Stimulated activated naive CD4-positive, alpha-beta T cell (primary cell): ENCODE data around the gene PHF21A.

Experiments
- DNase-seq, 6 experiments: peaks; one replicate each; lab custom pipeline; 2025; lab: John Stamatoyannopoulos, UW

Gene PHF21A

GRCh38 chr11:46075168-46075567 lies 46.1 kb downstream of the PHF21A start:
- no peak for DNase-seq

GRCh38 chr11:46073632-46074031 lies 47.6 kb downstream of the PHF21A start:
- DNase-seq = no peak

GRCh38 chr11:46072172-46072964 lies 48.9 kb downstream of the PHF21A start:
- DNase-seq = no peak

- no peak for DNase-seq
Observed at GRCh38 chr11:46071091-46071490, 50.2 kb downstream of the PHF21A start.

GRCh38 chr11:46069595-46069994 lies 51.7 kb downstream of the PHF21A start:
- no peak for DNase-seq

- no peak for DNase-seq
Observed at GRCh38 chr11:46066335-46066734, 54.9 kb downstream of the PHF21A start.

GRCh38 chr11:46065681-46066080 lies 55.6 kb downstream of the PHF21A start:
- no peak for DNase-seq

- DNase-seq = no peak
Observed at GRCh38 chr11:46064221-46064620, 57.0 kb downstream of the PHF21A start.

- DNase-seq = no peak
Observed at GRCh38 chr11:46063138-46063537, 58.1 kb downstream of the PHF21A start.

- DNase-seq = no peak
Observed at GRCh38 chr11:46060013-46060412, 61.2 kb downstream of the PHF21A start.

- DNase-seq = no peak
Observed at GRCh38 chr11:46057489-46057888, 63.8 kb downstream of the PHF21A start.

- DNase-seq = no peak
Observed at GRCh38 chr11:46055371-46055770, 65.9 kb downstream of the PHF21A start.

- DNase-seq = no peak
Observed at GRCh38 chr11:46051102-46051501, 70.2 kb downstream of the PHF21A start.

GRCh38 chr11:46050662-46051061 lies 70.6 kb downstream of the PHF21A start:
- no peak for DNase-seq

- no peak for DNase-seq
Observed at GRCh38 chr11:46050003-46050461, 71.2 kb downstream of the PHF21A start.

- no peak for DNase-seq
Observed at GRCh38 chr11:46049325-46049897, 71.8 kb downstream of the PHF21A start.

- no peak for DNase-seq
Observed at GRCh38 chr11:46048198-46048597, 73.1 kb downstream of the PHF21A start.

GRCh38 chr11:46047520-46047919 lies 73.7 kb downstream of the PHF21A start:
- DNase-seq = no peak

- DNase-seq = no peak
Observed at GRCh38 chr11:46045811-46046210, 75.4 kb downstream of the PHF21A start.

GRCh38 chr11:46044601-46045000 lies 76.7 kb downstream of the PHF21A start:
- DNase-seq = no peak

- DNase-seq = no peak
Observed at GRCh38 chr11:46039990-46040389, 81.3 kb downstream of the PHF21A start.

GRCh38 chr11:46038529-46038928 lies 82.7 kb downstream of the PHF21A start:
- no peak for DNase-seq

GRCh38 chr11:46036969-46037368 lies 84.3 kb downstream of the PHF21A start:
- DNase-seq = no peak

GRCh38 chr11:46036009-46036408 lies 85.2 kb downstream of the PHF21A start:
- DNase-seq = no peak
